Kidney (tissue), 14 donors: ENCODE data around the gene COL23A1. TPM values are rescaled to one million over a fixed set of nuclear protein-coding genes. Genes with fewer than 3 reads are reported as not detected.

Experiments
- DNase-seq, 5 donors: peaks; one replicate each; pipeline ENCODE4 v3.0.0-alpha.2; 2013 to 2020
- FAIRE-seq: peaks from 2 replicates; lab custom pipeline; 2012; peaks lifted over from hg19 to GRCh38; lab: Jason Lieb, UNC
- H3K27ac ChIP-seq, 2 donors: one replicate each; pipeline ENCODE4 v1.7.0; 2013; ENCODE audit warnings: low read depth in 2 of 2, low read length in 2 of 2, inconsistent platforms in 1 of 2
- H3K27me3 ChIP-seq: one replicate; pipeline ENCODE4 v1.7.1; 2013; ENCODE audit warnings: low read length, inconsistent platforms; ENCODE audit not compliant: control insufficient read depth, insufficient read depth
- H3K36me3 ChIP-seq, 3 donors: one replicate each; pipeline versions ENCODE4 v1.7.0 to v1.7.1; 2013; ENCODE audit warnings: low read length in 3 of 3, control low read depth in 1 of 3, inconsistent platforms in 1 of 3; ENCODE audit not compliant: insufficient read depth in 3 of 3, control insufficient read depth in 2 of 3
- H3K4me1 ChIP-seq, 3 donors: one replicate each; pipeline versions ENCODE4 v1.7.0 to v1.7.1; 2013; ENCODE audit warnings: low read length in 3 of 3, inconsistent platforms in 1 of 3, low read depth in 1 of 3; ENCODE audit not compliant: control insufficient read depth in 2 of 3, insufficient read depth in 2 of 3
- H3K4me3 ChIP-seq, 3 donors: one replicate each; pipeline versions ENCODE4 v1.7.0 to v1.8.1; 2013; ENCODE audit warnings: low read length in 3 of 3, control low read depth in 1 of 3, inconsistent platforms in 1 of 3
- H3K9ac ChIP-seq, 3 donors: one replicate each; pipeline versions ENCODE4 v1.7.0 to v1.7.1; 2013; ENCODE audit warnings: low read length in 3 of 3, control low read depth in 1 of 3, inconsistent platforms in 1 of 3
- H3K9me3 ChIP-seq, 3 donors: one replicate each; pipeline versions ENCODE4 v1.7.0 to v1.7.1; 2013; ENCODE audit warnings: low read length in 3 of 3, control low read depth in 1 of 3, inconsistent platforms in 1 of 3; ENCODE audit not compliant: control insufficient read depth in 2 of 3, insufficient read depth in 1 of 3
- CTCF ChIP-seq: IDR thresholded peaks from 3 replicates; pipeline ENCODE4 v1.5.1; 2012; ENCODE audit warnings: mild to moderate bottlenecking, moderate library complexity, borderline replicate concordance; ENCODE audit not compliant: insufficient read depth; ENCODE audit errors: extremely low read depth
- intact Hi-C: fragments of 100-400 bp; cut with DNase I; formaldehyde crosslinking; loops from one replicate; pipeline ENCODE4 v1.11.1; 2022
- polyA plus RNA-seq: library from polyadenylated mRNA; stranded (reverse); fragments of 350-450 nt; fragmentation: Illumina TruSeq; extraction: RNeasy Lipid Tissue Mini Kit (QIAGEN cat#74804); gene quantifications from one replicate; pipeline ENCODE4 v1.2.3, GENCODE V29; 2014; ENCODE audit warnings: low read depth, low replicate concordance; ENCODE audit not compliant: insufficient read depth
- total RNA-seq: library from RNA; stranded (reverse); fragmentation: NEBNext Ultra II Directional; extraction: Animal tissue kit (Norgen Biotek cat#: 25700); gene quantifications from one replicate; pipeline ENCODE4 v1.2.1, GENCODE V29; 2021
- donor health status: control.
- donor health status: control.
- donor health status: control.
- donor health status: control.
- donor health status: control.
- donor health status: DM: yes; HTN: yes; CAD: no.
- donor health status: Normal renal cell carcinoma (clear cell type).

Gene COL23A1
- total and polyA plus RNA-seq, 2 donors from 2014 or later = 4.1 to 8.7 TPM

- Histone ChIP-seq H3K27ac (no peak overlapping the region), H3K4me1 (peaks cover 0 to 4% (median 0%) of the 10 kb centered on the region in 3 donors), H3K27me3 (peaks cover 2% of the 10 kb centered on the region), H3K36me3 (no peaks in the 10 kb centered on the region), H3K4me3 (peak overlapping the region in 1 of 3 donors; percentile 32), H3K9me3 (peaks cover 0 to 2% (median 0%) of the 10 kb centered on the region in 3 donors), H3K9ac (no peak overlapping the region)
- DNase-seq (peak in 4 of 5 donors; percentile 19 to 80 (median 32)), FAIRE-seq (no peak)
- intact Hi-C loops = no loop called here
- no peak for TF ChIP-seq CTCF
These were observed 12.8 kb downstream of the COL23A1 start for GRCh38 chr5:178577376-178577839.

GRCh38 chr5:178576591-178577351, 13.4 kb downstream of the COL23A1 start:
- Histone ChIP-seq H3K9ac (no peak overlapping the region), H3K27me3 (peaks cover 2% of the 10 kb centered on the region), H3K36me3 (no peaks in the 10 kb centered on the region), H3K4me3 (peak overlapping the region in 1 of 3 donors; percentile 32), H3K4me1 (peaks cover 0 to 4% (median 0%) of the 10 kb centered on the region in 3 donors), H3K9me3 (peaks cover 0 to 2% (median 0%) of the 10 kb centered on the region in 3 donors), H3K27ac (no peak overlapping the region)
- TF ChIP-seq CTCF = no peak
- FAIRE-seq = no peak
- intact Hi-C loops = no loop called here
- peak; percentile 42 to 75 (median 55) for DNase-seq

GRCh38 chr5:178573216-178573615, 17.0 kb downstream of the COL23A1 start:
- TF ChIP-seq CTCF = no peak
- no peak for DNase-seq
- no peak for FAIRE-seq
- H3K27me3 ChIP-seq = peaks cover 2% of the 10 kb centered on the region
- no peaks in the 10 kb centered on the region for H3K36me3 ChIP-seq
- intact Hi-C loops = no loop called here
- no peak overlapping the region for H3K9ac ChIP-seq
- no peak overlapping the region for H3K27ac ChIP-seq
- H3K4me3 ChIP-seq = no peak overlapping the region
- H3K4me1 ChIP-seq = peaks cover 0 to 4% (median 0%) of the 10 kb centered on the region in 3 donors
- peaks cover 0 to 2% (median 0%) of the 10 kb centered on the region in 3 donors for H3K9me3 ChIP-seq
